Lower leg skin (tissue), 3 donors: Measurements from ENCODE around the gene ACOX3.

ENCODE experiments used
- POLR2A ChIP-seq, 2 donors: fragments of 450-650 bp; IDR thresholded peaks; one replicate each; pipeline ENCODE4 v1.6.1; 2016 to 2017; ENCODE audit warnings: antibody characterized with exemption in 2 of 2, mild to moderate bottlenecking in 1 of 2, moderate library complexity in 1 of 2
- TF ChIP-seq, protein P1 (sequence below), 3 donors: fragments of 450-650 bp; IDR thresholded peaks; one replicate each; pipeline ENCODE4 v1.5.1; 2016; ENCODE audit warnings: antibody characterized with exemption in 3 of 3, mild to moderate bottlenecking in 3 of 3, moderate library complexity in 2 of 3

DNA sequence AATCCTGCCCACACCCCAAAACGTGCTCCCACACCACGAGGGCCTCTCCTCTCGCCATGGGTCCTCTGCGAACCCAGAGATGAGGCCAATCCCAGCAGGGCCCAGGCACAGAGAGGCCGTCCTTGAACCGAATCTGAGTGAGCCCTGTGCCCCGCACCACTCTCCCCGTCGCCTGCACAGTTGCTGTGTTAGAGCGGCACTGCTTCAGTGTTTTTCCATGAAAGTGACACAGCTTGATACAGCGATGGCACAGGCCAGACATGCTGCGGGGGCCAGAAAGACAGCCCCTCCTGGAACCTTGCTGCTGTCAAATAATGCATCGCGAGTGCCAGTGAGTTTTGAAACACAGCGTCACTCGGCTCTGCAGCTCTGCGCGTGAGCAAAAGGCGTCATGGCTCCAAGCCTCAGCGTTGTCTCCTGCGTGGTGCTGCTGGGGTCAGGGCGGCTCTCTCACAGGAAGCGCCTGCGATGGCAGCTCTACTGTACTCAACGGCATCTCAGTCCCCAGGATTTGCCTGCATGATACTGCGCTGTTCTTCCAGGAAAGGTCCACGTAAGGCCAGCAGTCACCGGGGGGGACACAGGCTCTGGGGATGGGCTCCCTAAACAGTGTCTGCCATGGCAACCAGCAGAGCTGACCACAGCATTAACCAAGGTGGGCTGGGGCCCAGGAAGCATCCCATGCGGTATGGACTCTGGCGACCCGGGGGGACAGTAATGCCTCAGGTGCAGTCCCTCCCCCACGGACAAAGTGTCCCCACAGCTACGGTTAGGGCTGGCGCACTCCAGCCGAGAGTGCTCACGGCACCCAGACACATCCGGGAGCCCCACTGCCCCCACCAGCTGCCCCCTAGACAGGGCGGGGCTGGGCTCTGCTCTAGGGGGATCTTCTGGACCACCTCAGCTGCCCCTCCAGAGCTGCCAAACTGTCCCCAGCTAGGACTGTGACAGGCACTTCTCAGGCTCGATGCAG lies 63.1 kb downstream of the ACOX3 start:
- TF ChIP-seq, protein P1, sequence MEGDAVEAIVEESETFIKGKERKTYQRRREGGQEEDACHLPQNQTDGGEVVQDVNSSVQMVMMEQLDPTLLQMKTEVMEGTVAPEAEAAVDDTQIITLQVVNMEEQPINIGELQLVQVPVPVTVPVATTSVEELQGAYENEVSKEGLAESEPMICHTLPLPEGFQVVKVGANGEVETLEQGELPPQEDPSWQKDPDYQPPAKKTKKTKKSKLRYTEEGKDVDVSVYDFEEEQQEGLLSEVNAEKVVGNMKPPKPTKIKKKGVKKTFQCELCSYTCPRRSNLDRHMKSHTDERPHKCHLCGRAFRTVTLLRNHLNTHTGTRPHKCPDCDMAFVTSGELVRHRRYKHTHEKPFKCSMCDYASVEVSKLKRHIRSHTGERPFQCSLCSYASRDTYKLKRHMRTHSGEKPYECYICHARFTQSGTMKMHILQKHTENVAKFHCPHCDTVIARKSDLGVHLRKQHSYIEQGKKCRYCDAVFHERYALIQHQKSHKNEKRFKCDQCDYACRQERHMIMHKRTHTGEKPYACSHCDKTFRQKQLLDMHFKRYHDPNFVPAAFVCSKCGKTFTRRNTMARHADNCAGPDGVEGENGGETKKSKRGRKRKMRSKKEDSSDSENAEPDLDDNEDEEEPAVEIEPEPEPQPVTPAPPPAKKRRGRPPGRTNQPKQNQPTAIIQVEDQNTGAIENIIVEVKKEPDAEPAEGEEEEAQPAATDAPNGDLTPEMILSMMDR (IDR thresholded peaks at IDR 0.05), result no peak
- no peak for TF ChIP-seq POLR2A (IDR thresholded peaks at IDR 0.05)
